Activated CD8-positive, alpha-beta memory T cell treated with anti-CD3 and anti-CD28 coated beads, Interleukin-2, amount 50 U/mL, for 48 hours (primary cell): ENCODE data around the gene OR52B6.
"Not testable (repeated sequence)": the region's sequence is repeated elsewhere in the genome, so short reads cannot be mapped to it uniquely, and the experiment has no call there.

Experiments used
- DNase-seq: peaks from one replicate; pipeline ENCODE4 v3.0.0-alpha.2; 2020

Gene OR52B6, protein sequence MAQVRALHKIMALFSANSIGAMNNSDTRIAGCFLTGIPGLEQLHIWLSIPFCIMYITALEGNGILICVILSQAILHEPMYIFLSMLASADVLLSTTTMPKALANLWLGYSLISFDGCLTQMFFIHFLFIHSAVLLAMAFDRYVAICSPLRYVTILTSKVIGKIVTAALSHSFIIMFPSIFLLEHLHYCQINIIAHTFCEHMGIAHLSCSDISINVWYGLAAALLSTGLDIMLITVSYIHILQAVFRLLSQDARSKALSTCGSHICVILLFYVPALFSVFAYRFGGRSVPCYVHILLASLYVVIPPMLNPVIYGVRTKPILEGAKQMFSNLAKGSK

DNA sequence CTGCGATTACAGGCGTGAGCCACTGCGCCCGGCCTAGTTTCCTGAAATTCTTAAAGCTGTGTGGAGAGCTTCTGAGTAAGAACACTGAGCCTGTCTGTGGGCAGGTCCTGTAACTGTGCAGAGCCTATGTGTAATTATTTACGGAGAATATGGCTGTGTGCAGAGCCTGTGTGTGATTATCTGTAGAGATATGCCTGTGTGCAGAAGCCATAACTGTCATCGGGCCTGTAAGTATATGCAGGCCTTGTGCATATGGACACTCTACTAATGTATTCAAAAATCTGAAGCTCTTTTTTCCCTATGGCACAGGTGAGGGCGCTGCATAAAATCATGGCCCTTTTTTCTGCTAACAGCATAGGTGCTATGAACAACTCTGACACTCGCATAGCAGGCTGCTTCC is at the start of gene OR52B6:
Gene OR52B6 (plus strand): TSS at position 301 of the 400 bp plus-strand sequence. CDS start 0 bp downstream, at position 301.
- no peak for DNase-seq

DNA sequence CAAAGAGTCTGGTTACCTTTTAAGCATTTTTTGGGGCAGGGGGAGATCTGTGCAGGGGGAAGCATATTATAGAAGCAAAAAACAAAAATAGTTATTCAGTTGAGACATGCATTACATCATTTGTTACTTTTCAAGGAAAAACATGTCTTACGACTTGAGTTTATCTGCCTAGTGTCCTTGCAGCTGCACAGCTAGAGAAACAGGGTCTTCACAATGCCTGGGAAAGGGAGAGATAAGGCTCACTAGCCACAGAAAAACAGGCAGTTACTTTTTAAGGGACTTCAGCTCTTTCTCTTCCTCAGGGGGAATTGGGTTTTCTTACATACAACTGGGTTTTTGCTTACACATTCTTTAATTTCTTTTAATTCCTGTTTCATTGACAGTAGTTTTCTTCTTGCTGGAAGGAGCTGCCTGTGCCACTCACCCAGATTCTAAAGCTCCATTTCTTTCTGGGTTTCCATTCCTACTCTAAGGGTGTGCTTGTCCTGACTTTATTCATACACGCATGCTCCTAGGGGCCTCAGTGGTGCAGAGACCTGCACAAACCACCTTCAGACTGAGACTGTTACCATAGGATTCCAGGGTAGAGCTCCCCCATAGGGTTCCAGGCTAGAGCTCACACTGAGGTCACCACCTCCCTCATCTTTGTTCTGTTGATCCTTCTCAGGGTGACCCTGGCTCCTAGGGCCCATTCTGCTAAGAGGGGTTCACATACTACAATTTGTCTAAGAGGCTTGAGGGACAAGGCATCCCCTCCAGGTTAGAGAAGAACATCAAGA is 49.4 kb upstream of the OR52B6 start:
- no peak for DNase-seq

DNA sequence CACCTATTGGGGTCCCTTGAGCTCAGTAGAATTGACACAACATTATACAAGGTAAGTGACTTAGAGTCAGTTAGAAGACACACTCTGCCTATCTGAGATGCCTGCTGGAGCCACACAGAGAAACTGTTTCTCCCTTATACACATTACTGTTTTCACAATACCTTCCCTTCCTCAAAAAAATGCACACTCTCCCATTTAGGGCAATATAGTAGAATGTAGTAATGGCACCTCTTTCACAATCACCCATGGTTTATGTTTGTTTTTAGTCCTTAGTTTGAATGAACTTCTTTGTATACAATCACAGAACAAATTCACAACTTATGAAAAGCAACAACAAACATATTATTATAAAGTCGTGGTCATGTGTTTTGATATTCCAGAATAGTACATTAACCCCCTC is 46.6 kb upstream of the OR52B6 start:
- DNase-seq, result no peak

DNA sequence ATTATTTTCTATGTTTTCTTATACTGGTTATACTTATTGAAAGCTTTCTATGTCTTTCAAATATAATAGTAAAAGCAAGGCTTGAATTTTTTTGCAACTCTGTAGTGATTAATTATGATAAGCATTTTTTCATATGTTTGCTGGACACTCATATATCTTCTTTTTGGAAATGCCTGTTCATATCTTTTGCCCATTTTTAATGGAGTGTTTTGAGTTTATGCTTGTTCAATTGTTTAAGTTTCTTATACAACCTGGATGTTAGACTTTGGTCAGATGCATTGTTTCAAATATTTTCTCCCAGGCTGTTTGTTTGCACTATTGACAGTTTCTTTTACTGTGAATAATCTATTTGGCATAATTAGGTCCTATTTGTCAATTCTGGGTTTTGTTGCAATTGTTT is 44.2 kb upstream of the OR52B6 start:
- no peak for DNase-seq

DNA sequence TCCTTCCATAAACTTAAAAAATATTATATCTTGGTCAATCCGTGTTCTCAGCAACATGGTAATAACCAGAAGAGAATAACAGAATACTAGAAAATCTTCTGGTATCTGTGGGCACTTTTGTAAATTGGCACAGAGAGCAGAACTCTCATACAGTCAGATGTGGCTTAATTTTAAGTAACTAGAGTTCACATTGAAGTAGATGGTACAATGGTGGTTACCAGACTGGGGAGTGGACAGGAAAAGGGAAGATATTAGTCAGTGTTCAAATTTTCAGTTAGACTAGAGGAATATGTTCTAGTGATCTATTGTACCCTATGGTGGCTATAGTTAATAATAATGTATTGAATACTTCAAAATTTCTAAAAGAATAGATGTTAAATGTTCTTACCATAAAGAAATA is 39.2 kb upstream of the OR52B6 start:
- DNase-seq, result no peak

DNA sequence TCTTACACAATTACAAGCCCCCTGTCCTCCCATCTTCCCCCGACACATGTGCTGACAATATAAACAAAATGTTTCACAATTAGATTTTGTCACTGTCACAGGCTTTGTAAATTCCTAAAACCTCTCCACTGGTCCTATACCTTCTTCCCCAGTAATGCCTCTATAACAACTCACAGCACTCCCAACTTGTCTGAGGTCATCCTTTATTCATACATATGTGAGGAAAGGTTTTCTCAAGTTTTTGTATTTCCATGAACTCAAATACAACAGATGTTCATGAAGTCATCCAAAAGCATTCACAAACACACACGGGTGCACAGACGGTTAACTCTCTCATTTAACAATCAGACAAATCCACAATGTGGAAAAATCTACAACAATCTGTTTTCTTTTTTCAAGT is 34.2 kb upstream of the OR52B6 start:
- DNase-seq, result no peak

DNA sequence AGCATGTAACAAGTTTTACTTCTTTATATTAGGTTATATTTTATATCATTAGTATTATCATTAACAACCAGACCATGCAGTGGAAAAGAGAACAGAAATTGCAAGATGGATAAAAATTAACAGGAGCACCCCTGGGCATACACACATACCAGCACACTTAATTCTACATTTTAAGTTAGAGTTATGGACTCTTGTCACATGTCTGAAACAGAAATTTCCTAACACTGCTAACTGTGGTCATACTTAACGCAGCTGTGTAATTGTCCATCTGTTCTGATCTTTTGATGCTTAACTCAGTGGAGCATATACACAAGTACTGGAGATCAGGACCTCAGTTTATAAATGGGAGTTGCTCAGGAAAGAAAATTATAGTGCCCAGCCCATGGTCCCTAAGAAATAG is 32.7 kb upstream of the OR52B6 start:
- no peak for DNase-seq

DNA sequence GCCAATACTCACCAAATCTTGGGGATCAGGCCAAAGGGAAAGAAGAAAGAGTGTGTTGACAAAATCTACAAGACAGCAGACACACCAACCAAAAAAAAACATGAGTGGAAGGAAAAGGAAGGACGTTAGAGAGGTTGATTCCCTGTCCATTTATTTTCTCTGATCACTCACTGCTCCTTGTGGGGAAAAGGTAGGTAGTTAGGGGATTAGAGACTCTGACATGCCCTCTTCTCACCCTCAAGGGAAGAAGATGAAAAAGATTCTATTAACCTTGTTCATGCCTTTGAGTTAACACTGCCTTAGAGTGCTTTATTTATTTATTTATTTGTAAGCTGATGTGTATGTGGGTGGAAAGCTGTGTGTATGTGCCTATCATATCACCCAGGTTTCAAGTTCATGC is 32.2 kb upstream of the OR52B6 start, which contains the start of gene OR52H1:
Gene OR52H1 (minus strand): TSS at position 101 of the 400 bp plus-strand sequence. CDS start 3,035 bp downstream, outside the sequence.
- DNase-seq, result no peak

DNA sequence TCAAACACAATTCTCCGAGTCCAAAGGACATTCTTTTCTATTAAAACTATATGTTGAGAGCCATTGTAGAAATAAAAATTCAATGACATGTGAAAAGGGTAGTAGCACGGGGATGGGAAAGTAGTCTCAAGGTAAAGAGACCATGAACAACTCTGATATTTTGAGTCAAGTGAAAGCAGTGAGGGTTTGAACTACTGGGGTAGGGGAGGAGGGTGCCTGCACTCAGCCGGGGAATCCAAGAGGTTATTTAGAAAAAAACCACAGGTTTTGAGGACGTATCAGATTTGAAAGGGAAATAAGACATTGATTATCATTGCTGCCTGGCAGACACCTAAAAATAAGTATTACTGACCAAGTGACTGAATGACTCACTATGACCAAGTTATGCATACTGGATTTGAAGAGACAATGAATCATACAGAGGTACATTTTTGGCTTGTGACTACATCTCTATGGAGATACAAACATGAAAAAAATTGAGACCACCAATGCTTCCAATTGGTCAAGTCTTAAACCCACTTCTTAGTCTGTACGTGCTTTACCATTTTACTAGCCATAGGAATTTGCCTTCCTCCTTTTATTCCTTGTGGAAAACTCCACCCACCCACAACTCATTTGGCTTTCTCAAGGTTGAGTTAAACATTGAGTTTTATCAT is 30.1 kb upstream of the OR52B6 start:
- no peak for DNase-seq

DNA sequence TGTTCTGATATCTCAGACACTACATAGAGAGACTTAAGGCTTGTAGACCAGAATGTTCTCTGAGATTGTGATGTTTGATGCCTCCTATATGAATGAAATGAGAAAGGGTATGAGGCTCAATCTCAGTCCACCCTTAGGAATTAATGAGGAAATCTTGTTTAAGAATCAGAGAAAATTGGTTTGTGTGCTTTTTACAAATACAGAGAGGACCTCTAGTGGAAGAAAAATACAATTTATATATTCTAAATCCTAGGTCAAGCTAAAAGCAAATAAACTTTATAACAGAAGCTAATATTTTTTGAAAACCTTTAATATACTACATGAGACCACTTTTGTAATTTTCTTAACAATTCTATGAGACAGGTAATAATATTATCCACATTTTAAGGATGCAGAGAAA is 27.3 kb upstream of the OR52B6 start:
- no peak for DNase-seq

DNA sequence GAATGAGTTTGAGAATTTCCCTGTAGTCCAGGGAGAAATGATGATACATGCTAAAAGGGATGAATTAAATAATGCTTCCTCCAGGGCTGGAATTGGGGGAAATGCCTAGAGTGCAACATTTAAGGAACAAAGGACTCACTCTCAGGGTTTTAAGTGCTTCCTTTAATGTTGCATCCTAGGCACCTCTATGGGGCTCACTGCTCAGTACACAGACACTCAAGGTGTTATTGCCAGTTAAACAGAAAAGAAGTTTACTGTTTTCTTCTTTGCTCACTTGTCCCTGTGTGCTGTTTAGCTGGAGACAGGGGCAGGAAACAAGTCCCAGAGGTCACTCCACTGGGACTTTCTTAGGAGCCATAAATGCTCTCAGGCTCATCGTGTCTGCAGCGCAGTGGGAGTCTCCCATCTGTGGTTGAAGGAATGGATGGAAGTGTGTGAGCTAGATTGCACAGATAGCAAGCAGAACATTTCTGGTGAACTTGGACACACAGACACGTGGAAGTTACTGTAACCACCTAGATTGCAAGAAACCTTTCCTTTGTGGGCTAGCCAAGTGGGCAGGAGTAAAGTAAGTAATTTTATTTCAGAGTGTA is 24.0 kb upstream of the OR52B6 start:
- no peak for DNase-seq

DNA sequence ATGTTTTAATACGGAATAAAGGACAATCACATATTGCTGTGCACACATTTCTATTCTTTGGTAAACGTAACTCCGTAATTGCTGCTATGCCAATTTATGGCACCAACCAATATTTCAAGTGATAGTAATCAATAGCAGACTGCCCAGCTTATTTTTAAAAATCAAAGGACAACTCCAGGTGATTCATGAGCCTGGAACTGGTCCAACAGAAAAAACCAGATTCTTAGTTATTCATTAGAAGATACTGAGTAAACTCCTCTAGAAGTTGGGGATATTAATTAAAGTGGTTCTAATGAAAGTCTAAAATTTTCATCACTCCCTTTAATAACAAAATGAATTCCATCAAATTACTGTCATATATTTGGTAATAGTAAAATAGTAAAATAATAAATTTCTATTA is 22.9 kb upstream of the OR52B6 start:
- DNase-seq, result no peak

DNA sequence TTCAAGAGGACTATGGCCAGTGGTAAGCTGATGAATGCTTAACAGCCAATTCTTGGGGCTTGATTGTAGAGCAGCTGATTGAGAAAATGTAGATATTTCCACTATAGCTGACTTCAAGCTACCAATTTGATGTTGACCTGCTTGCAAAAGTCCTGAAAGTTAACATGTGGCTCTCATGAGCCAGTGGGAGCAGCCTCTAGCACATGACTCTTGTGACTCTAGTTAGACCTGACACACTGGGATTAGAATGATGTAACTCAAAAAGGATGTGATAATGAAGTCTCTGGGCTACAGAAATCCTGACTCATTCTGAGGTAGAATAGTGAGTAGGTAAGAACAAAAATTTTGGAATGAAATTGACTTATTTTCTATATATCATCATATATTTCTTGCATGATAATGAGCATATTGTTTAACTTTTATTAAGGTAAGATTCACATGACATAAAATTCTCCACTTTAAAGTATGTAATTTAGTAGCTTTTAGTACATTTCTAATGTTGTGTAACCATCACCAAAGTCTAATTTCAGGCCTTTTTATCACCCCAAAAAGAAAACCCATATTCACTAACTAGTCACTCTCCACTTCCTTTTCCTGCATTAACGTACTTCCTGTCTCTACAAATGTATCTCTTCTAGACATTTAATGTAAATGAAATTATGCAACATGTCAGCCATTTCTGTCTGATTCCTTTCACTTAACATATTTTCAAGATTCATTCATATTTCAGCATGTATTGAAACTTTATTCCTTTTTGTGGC is 16.2 kb upstream of the OR52B6 start:
- no peak for DNase-seq

DNA sequence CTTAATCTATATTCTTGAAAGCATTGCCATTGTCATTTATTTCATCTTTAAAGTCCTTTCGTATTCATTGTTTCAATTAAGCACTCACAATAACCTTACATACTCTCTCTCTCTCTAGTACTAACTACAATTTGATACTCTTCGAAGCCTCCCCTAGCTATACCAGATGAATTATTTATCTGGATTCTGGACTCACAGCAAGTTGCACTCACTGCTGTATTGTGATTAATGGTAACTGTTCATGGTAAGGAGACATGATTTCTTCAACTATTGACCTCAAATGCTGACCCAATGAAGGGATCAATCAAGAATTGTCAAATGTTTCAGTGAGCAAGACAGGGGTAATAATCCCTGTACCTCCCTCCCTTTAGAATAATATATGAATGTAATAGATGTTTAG is 6.0 kb upstream of the OR52B6 start:
- DNase-seq, result no peak

DNA sequence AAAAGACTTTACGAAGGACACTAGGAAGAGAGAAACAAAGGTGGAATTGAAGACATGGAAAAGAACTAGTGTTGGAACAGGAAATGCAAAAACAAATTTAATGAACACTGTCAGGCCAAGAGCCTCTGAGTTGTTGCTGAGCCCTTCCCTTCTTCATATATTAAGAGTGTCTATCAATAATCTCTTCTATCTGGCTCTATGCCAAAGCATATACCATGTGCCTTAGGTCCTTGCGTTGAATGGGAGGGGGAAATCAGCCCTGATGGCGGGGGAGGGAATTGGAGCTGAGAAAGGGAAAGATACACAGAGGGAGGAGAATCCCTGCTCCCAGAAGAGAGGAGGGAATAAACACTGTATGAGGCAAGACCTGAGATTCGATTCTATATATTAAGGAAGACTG is 5.5 kb upstream of the OR52B6 start:
- DNase-seq, result no peak

DNA sequence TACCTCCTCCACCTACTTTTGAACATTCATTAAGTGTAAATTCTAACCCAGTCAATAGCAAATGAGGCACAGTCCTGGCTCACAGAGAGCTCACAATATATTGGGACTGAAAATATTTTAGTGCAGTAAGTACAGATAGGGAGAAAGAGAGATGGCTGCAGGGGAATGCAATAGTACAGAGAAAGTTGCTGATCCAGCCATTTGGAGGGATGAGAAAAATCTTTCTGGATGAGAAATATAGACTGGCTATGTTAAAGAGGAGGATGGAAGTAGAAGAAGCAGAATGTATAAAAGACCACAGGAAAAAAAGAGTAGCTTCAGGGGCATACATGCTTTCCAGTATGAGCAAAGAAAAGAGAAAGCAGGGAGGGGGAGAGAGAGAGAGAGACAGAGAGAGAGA is 3.6 kb upstream of the OR52B6 start:
- DNase-seq, result no peak

DNA sequence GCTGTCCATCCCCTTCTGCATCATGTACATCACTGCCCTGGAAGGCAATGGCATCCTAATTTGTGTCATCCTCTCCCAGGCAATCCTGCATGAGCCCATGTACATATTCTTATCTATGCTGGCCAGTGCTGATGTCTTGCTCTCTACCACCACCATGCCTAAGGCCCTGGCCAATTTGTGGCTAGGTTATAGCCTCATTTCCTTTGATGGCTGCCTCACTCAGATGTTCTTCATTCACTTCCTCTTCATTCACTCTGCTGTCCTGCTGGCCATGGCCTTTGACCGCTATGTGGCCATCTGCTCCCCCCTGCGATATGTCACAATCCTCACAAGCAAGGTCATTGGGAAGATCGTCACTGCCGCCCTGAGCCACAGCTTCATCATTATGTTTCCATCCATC is 337 bp downstream of the OR52B6 start:
- DNase-seq, result no peak

DNA sequence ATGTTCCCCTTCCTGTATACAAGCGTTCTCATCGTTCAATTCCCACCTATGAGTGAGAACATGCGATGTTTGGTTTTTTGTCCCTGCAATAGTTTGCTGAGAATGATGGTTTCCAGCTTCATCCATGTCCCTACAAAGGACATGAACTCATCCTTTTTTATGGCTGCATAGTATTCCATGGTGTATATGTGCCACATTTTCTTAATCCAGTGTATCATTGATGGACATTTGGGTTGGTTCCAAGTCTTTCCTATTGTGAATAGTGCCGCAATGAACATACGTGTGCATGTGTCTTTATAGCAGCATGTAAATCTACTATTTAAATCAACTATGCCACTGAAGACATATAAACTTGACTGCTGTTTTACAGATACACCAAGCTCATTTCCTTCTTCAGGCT is 3.8 kb downstream of the OR52B6 start:
- DNase-seq, result not testable (repeated sequence)

DNA sequence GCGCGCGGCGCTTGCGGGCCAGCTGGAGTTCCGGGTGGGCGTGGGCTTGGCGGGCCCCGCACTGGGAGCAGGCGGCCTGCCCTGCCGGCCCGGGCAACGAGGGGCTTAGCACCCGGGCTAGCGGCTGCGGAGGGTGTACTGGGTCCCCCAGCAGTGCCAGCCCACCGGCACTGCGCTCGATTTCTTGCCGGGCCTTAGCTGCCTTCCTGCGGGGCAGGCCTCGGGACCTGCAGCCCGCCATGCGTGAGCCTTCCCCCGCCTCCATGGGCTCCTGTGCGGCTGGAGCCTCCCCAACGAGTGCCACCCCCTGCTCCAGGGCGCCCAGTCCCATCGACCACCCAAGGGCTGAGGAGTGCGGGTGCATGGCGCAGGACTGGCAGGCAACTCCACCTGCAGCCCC is 9.2 kb downstream of the OR52B6 start:
- DNase-seq, result not testable (repeated sequence)

DNA sequence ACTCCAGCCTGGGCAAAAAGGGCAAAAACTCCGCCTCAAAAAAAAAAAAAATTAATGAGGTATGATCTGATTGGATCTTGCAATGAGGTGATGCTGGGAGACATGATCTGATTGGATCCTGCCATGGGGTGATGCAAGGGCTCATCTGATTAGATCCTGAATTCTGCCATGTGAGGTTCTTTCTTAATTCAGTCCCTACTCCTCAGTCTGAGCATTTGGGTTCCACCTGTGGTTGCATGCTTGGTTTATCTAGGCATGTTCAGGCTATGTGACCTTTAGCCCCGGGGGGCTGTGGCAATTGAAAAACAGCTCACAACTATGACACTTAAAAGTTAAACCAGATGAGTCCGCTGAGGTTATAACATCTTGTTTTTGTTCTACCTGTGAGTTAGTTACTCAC is 10.9 kb downstream of the OR52B6 start:
- DNase-seq, result no peak

DNA sequence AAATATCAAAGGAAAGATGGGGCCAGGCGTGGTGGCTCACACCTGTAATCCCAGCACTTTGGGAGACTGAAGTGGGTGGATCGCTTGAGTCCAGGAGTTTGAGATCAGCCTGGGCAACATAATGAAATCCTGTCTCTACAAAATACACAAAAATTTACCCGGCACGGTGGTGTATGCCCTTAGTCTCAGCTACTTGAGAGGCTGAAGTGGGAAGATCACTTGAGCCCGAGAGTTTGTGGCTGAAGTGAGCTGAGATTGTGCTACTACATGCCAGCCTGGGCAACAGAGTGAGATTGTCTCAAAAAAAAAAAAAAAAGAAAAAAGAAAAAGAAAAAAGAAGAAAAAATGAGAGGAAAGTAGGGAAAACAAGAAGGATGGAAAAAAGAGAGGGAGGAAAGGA is 11.9 kb downstream of the OR52B6 start:
- no peak for DNase-seq

DNA sequence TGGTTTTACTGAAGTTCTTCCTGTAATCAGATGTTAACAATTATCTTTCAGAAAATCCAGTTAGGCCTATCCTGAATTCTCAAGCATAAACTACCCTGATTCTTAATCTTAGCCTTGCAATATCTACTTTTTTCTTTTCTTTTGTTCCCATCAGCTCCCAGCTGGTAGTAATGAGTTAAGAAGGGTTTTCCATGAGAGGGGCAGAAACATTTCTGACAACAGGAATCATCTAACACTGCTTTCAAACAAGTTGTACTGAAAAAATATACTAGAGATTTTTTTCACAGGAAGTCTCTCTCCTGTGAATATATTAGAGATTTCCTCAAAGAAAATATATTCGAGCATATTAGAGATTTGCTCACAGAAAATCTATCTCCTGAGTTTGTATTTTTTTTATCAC is 12.5 kb downstream of the OR52B6 start:
- DNase-seq, result no peak
